Cardiac muscle cell (in vitro differentiated cells and primary cell): Measurements from ENCODE around the gene MEIS3. TPM values are rescaled to one million over a fixed set of nuclear protein-coding genes. Genes with fewer than 3 reads are reported as not detected.

Experiments
- DNase-seq, 2 donors: peaks; one replicate each; pipeline versions ENCODE4 v3.0.0 to v3.0.0-alpha.2; 2010 to 2017; ENCODE audit warnings: low read depth in 1 of 2, low spot score in 1 of 2
- H3K27ac ChIP-seq: fragments of 200-600 bp; sonication (generic); 2 replicates; pipeline ENCODE4 v1.5.1; 2016
- H3K27me3 ChIP-seq: fragments of 200-600 bp; sonication (generic); 2 replicates; pipeline ENCODE4 v1.6.0; 2016; ENCODE audit warnings: control low read depth
- H3K36me3 ChIP-seq: fragments of 200-600 bp; sonication (generic); 2 replicates; pipeline ENCODE4 v1.5.1; 2016; ENCODE audit warnings: control low read depth
- H3K4me1 ChIP-seq: fragments of 200-600 bp; sonication (generic); 2 replicates; pipeline ENCODE4 v1.8.1; 2017; ENCODE audit warnings: low read depth, mild to moderate bottlenecking, mixed run types
- H3K4me3 ChIP-seq: fragments of 200-600 bp; sonication (generic); 2 replicates; pipeline ENCODE4 v1.5.1; 2016; ENCODE audit warnings: mild to moderate bottlenecking
- H3K9me3 ChIP-seq: fragments of 200-600 bp; sonication (generic); 2 replicates; pipeline ENCODE4 v1.5.1; 2017; ENCODE audit warnings: low read depth, mild to moderate bottlenecking, control low read depth
- polyA plus RNA-seq: library from polyadenylated mRNA; unstranded; fragments of >200 nt; fragmentation: Nextera tagmentation; extraction: Ambion mirVana; gene quantifications from 2 replicates; pipeline ENCODE4 v1.2.1, GENCODE V29; 2016
- total RNA-seq: library from RNA; depleted of rRNA; stranded (reverse); fragments of >200 nt; gene quantifications from 2 replicates; pipeline ENCODE4 v1.2.3, GENCODE V29; 2016
- TF ChIP-seq, protein P1 (sequence below): IDR thresholded peaks from 2 replicates; pipeline ENCODE4 v1.5.1; 2012; ENCODE audit warnings: low read depth, mild to moderate bottlenecking, low read length

Gene MEIS3
- total and polyA plus RNA-seq, 2 experiments from 2014 or later = 83.7 to 114 TPM

DNA sequence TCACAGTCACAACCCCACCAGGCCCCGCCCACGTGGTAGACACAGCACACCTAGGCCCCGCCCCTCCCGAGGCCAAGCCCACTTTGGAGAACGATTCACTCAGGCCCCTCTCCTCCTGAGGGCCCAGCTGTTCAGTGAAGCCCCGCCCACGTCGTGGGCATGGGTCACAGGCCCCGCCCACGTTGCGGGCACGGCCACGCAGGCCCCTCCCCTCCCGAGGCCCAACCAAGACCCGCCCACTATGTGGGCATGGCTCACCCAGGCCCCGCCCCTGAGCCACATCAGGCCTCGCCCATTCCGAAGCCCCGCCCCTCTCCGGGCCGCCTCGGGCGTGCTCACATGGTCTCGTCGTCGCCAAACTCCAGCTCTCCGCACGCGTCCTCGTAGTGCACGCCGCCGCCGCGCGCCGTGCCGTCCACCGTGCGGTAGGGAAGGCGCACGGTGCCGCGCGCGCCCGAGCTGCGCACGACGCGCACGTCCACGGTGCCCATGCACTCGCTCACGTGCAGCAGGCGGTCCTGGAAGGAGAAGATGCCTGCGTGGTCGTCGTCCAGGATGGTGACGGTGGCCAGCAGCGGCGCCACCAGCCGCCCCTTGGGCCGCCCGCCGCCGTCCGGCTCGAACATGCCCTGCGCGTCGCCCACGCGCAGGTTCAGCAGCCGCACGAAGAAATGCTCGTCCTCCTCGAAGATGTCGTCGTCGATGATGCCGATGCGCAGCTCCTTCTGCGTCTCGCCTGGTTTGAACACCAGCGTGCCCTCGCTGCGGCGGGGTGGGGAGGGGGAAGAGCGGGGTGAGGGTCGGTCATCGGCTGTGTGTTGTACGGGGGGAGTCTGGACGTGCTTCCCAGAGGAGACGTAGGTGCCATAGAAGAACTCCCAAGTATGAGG is 28.4 kb upstream of the MEIS3 start:
- Histone ChIP-seq H3K27ac (no peak overlapping the region), H3K27me3 (peaks cover 45% of the 10 kb centered on the region), H3K36me3 (no peaks in the 10 kb centered on the region), H3K4me1 (no peaks in the 10 kb centered on the region), H3K4me3 (peak overlapping the region; percentile 17), H3K9me3 (no peaks in the 10 kb centered on the region)
- TF ChIP-seq, protein P1, sequence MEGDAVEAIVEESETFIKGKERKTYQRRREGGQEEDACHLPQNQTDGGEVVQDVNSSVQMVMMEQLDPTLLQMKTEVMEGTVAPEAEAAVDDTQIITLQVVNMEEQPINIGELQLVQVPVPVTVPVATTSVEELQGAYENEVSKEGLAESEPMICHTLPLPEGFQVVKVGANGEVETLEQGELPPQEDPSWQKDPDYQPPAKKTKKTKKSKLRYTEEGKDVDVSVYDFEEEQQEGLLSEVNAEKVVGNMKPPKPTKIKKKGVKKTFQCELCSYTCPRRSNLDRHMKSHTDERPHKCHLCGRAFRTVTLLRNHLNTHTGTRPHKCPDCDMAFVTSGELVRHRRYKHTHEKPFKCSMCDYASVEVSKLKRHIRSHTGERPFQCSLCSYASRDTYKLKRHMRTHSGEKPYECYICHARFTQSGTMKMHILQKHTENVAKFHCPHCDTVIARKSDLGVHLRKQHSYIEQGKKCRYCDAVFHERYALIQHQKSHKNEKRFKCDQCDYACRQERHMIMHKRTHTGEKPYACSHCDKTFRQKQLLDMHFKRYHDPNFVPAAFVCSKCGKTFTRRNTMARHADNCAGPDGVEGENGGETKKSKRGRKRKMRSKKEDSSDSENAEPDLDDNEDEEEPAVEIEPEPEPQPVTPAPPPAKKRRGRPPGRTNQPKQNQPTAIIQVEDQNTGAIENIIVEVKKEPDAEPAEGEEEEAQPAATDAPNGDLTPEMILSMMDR = no peak
- DNase-seq = peak; percentile 48 to 87

DNA sequence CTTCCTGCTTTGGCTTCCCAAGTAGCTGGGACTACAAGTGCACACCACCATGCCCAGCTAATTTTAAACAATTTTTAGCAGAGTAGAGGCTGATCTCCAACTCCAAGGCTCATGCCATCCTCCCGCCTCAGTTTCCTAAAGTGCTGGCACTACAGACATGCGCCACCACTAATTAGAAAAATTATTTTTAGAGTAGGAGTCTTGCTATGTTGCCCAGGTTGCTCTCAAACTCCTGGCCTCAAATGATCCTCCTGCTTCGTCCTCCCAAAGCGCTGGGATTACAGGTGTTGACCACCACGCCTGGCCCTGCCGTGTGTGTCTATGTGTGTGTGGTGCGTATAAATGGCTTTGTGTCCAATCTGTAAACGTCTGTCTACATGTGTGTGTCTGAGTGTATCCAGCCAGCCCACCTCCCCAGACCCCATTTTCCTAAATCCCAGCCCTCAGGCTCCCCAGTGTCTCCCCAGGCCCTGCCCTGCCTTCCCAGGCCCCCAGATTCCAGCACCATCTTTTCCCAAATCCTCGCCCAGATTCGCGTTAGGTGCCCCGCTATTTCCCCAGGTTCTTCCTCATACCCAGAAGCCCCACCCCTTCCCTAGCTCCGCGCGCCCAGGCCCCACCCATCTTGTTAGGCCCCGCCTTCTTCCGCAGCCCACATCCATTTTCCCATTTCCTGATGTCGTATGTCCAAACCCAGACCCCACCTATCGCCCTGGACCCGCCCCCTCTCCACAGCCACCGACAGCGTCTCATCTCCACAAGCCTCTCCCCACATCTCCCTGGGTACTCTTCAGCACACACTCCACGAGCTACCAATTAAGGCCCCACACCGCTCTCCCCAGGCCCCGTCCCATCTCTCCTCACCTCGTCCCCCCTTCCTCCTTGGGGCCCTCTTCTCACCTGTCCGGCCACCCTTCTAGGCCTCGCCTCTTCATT is 27.5 kb upstream of the MEIS3 start:
- peaks cover 45% of the 10 kb centered on the region for H3K27me3 ChIP-seq
- peak; percentile 27 to 61 for DNase-seq
- TF ChIP-seq, protein P1 = no peak
- H3K4me1 ChIP-seq = no peaks in the 10 kb centered on the region
- H3K4me3 ChIP-seq = peak overlapping the region; percentile 17
- no peaks in the 10 kb centered on the region for H3K9me3 ChIP-seq
- H3K36me3 ChIP-seq = no peaks in the 10 kb centered on the region
- no peak overlapping the region for H3K27ac ChIP-seq

DNA sequence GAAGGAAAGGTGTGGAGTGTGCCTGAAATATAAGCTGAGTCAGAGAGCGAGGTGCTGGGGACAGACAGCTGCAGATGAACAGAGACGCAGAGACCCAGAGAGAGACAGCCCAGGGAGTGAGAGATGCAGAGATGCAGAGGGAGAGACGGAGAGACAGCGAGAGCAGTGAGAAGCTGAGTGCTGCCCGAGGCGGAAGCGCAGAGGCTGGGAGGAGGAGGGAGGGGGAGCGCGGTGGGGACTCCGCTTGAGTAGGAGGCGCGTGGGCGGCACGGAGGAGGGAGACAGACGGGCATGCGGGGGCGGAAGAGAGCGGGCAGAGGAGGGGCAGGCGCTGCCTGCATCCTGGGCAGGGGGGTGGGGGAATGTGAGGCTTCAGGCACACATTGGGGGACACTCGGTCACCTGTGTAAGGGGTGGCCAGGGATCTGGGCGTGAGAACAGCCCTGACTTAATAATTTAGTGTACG is 26.6 kb upstream of the MEIS3 start:
- peak; percentile 49 to 58 for DNase-seq
- no peak overlapping the region for H3K4me3 ChIP-seq

DNA sequence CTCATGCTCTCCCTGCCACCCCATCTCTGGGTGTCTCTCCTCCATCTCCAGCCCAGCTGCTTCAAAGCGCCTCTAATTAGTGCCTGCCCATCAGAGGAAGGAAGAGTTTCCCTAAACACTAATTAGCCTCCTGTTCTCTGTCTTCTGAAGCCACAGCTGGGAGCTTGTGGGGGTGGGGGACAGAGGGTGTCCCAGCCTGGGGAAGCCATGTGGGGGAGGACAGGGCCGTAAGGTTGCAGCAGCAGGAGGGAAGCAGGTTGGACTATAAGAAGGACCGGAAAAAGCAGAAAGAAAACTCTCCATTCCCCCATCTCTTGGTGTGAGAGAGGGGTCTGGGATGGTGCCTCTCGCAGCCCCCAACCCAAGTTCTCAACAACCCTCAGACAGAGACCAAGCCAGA is 26.2 kb upstream of the MEIS3 start:
- H3K36me3 ChIP-seq = no peaks in the 10 kb centered on the region
- no peak overlapping the region for H3K27ac ChIP-seq
- no peak overlapping the region for H3K4me3 ChIP-seq
- no peaks in the 10 kb centered on the region for H3K9me3 ChIP-seq
- DNase-seq = no peak
- H3K4me1 ChIP-seq = no peaks in the 10 kb centered on the region
- peaks cover 45% of the 10 kb centered on the region for H3K27me3 ChIP-seq
- TF ChIP-seq, protein P1 = no peak

More for the DNA sequence above, 26.6 kb upstream of the MEIS3 start:
- Histone ChIP-seq H3K27me3 (peaks cover 45% of the 10 kb centered on the region), H3K27ac (no peak overlapping the region), H3K9me3 (no peaks in the 10 kb centered on the region), H3K36me3 (no peaks in the 10 kb centered on the region), H3K4me1 (no peaks in the 10 kb centered on the region)
- TF ChIP-seq, protein P1 = no peak

DNA sequence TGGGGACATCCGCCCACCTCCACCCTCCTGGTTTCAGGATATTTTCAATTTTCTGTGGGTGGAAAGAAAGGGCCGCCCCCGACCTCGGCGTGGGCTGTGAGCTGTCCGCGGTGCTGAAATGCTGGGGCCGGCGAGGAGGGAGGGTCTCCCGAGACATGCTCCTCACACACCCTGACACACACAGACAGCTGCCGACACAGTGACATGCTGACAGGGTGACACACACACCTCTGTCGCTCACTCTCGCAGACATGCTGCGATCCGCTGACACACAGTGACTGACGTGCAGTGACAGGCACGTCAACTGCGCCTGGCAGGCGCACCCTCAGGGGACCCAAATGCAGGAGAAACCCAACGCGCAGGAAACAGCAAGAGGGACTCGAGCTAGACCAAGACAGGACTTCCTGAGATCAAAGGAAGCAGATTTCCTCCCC is 25.1 kb upstream of the MEIS3 start:
- TF ChIP-seq, protein P1 = no peak
- no peaks in the 10 kb centered on the region for H3K9me3 ChIP-seq
- no peak overlapping the region for H3K4me3 ChIP-seq
- peaks cover 45% of the 10 kb centered on the region for H3K27me3 ChIP-seq
- peak in 1 of 2 donors; percentile 68 for DNase-seq
- no peaks in the 10 kb centered on the region for H3K36me3 ChIP-seq
- H3K4me1 ChIP-seq = no peaks in the 10 kb centered on the region
- H3K27ac ChIP-seq = no peak overlapping the region
